Parathyroid adenoma (tissue), 2 donors: ENCODE results near the gene SGO2.

ENCODE experiments used
- H2AFZ ChIP-seq: fragments of 300-600 bp; sonication (generic); one replicate; pipeline ENCODE4 v1.7.0; 2017; ENCODE audit warnings: antibody characterized with exemption, mild to moderate bottlenecking
- H3K27ac ChIP-seq: fragments of 300-600 bp; sonication (generic); one replicate; pipeline ENCODE4 v1.7.0; 2017
- H3K27me3 ChIP-seq: fragments of 300-600 bp; sonication (generic); one replicate; pipeline ENCODE4 v1.7.0; 2017; ENCODE audit warnings: low read length; ENCODE audit not compliant: control insufficient read depth, insufficient read depth
- H3K36me3 ChIP-seq: fragments of 300-600 bp; sonication (generic); one replicate; pipeline ENCODE4 v1.7.0; 2017; ENCODE audit warnings: low read length; ENCODE audit not compliant: control insufficient read depth, insufficient read depth
- H3K4me1 ChIP-seq: fragments of 300-600 bp; sonication (generic); one replicate; pipeline ENCODE4 v1.7.0; 2017; ENCODE audit warnings: control low read depth
- H3K4me2 ChIP-seq: fragments of 300-600 bp; sonication (generic); one replicate; pipeline ENCODE4 v1.7.0; 2017; ENCODE audit warnings: low read length
- H3K4me3 ChIP-seq: fragments of 300-600 bp; sonication (generic); one replicate; pipeline ENCODE4 v1.7.0; 2017; ENCODE audit warnings: low read depth, low read length
- H3K79me2 ChIP-seq: fragments of 300-600 bp; sonication (generic); one replicate; pipeline ENCODE4 v1.7.0; 2017; ENCODE audit warnings: control low read depth
- H3K9ac ChIP-seq: fragments of 300-600 bp; sonication (generic); one replicate; pipeline ENCODE4 v1.7.0; 2017; ENCODE audit warnings: mild to moderate bottlenecking
- H3K9me3 ChIP-seq: fragments of 300-600 bp; sonication (generic); one replicate; pipeline ENCODE4 v1.7.0; 2017; ENCODE audit warnings: low read length; ENCODE audit not compliant: control insufficient read depth
- TF ChIP-seq, protein P1 (sequence below): fragments of 300-600 bp; sonication (generic); IDR thresholded peaks from one replicate; pipeline ENCODE4 v1.7.0; 2017; ENCODE audit warnings: antibody characterized with exemption, mild to moderate bottlenecking
- donor health status: primary hyperparathyroidism.

SGO2 gene

GRCh38 chr2:200515155-200515554 is 10.9 kb upstream of the SGO2 start:
- H3K4me1 ChIP-seq, result no peaks in the 10 kb centered on the region
- H3K36me3 ChIP-seq, result no peaks in the 10 kb centered on the region
- TF ChIP-seq, protein P1, sequence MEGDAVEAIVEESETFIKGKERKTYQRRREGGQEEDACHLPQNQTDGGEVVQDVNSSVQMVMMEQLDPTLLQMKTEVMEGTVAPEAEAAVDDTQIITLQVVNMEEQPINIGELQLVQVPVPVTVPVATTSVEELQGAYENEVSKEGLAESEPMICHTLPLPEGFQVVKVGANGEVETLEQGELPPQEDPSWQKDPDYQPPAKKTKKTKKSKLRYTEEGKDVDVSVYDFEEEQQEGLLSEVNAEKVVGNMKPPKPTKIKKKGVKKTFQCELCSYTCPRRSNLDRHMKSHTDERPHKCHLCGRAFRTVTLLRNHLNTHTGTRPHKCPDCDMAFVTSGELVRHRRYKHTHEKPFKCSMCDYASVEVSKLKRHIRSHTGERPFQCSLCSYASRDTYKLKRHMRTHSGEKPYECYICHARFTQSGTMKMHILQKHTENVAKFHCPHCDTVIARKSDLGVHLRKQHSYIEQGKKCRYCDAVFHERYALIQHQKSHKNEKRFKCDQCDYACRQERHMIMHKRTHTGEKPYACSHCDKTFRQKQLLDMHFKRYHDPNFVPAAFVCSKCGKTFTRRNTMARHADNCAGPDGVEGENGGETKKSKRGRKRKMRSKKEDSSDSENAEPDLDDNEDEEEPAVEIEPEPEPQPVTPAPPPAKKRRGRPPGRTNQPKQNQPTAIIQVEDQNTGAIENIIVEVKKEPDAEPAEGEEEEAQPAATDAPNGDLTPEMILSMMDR, result no peak
- no peak overlapping the region for H3K4me2 ChIP-seq
- no peak overlapping the region for H3K4me3 ChIP-seq
- no peaks in the 10 kb centered on the region for H3K27me3 ChIP-seq
- H3K9me3 ChIP-seq, result no peaks in the 10 kb centered on the region
- H2AFZ ChIP-seq, result no peak overlapping the region
- no peak overlapping the region for H3K9ac ChIP-seq
- no peaks in the 10 kb centered on the region for H3K79me2 ChIP-seq
- no peak overlapping the region for H3K27ac ChIP-seq

GRCh38 chr2:200523158-200523557 is 2.8 kb upstream of the SGO2 start:
- Histone ChIP-seq H3K4me1 (peaks cover 4% of the 10 kb centered on the region), H2AFZ (no peak overlapping the region), H3K79me2 (no peaks in the 10 kb centered on the region), H3K4me3 (no peak overlapping the region), H3K9me3 (no peaks in the 10 kb centered on the region), H3K4me2 (no peak overlapping the region), H3K27ac (no peak overlapping the region), H3K9ac (no peak overlapping the region), H3K27me3 (no peaks in the 10 kb centered on the region), H3K36me3 (no peaks in the 10 kb centered on the region)
- TF ChIP-seq, protein P1, result no peak

DNA sequence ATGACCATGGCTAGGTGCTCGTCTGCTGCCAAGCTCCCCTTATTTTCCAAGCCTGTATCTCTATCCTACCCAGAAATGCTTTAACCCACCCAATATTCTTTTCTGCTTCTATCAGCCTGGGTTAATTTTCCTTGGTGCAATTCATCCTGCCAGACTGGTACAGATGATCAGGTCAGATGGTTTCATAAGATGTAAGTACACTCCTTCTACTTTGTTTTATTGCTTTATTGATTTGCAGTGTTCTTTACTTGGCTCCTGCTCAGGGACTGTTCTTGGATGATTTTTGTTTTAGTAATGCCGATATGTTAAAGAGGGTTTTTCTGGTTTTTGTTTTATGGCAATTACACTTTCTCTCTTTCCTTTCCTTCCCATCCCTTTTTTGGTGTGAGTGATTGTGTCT is 2.4 kb upstream of the SGO2 start:
- Histone ChIP-seq H2AFZ (peak overlapping the region; percentile 5), H3K9ac (no peak overlapping the region), H3K36me3 (no peaks in the 10 kb centered on the region), H3K4me1 (peaks cover 4% of the 10 kb centered on the region), H3K27me3 (no peaks in the 10 kb centered on the region), H3K9me3 (no peaks in the 10 kb centered on the region), H3K27ac (no peak overlapping the region), H3K4me3 (no peak overlapping the region), H3K79me2 (no peaks in the 10 kb centered on the region), H3K4me2 (no peak overlapping the region)
- TF ChIP-seq, protein P1, result no peak

GRCh38 chr2:200525066-200525465 is 941 bp upstream of the SGO2 start:
- Histone ChIP-seq H3K9me3 (no peaks in the 10 kb centered on the region), H3K4me1 (peaks cover 4% of the 10 kb centered on the region), H3K27ac (no peak overlapping the region), H3K27me3 (no peaks in the 10 kb centered on the region), H2AFZ (peak overlapping the region; percentile 72), H3K4me3 (peak overlapping the region; percentile 91), H3K4me2 (peak overlapping the region; percentile 90), H3K9ac (no peak overlapping the region), H3K79me2 (no peaks in the 10 kb centered on the region), H3K36me3 (no peaks in the 10 kb centered on the region)
- TF ChIP-seq, protein P1, result no peak

GRCh38 chr2:200525551-200525881 is 491 bp upstream of the SGO2 start:
- Histone ChIP-seq H3K36me3 (no peaks in the 10 kb centered on the region), H2AFZ (peak overlapping the region; percentile 72), H3K9me3 (no peaks in the 10 kb centered on the region), H3K4me2 (peak overlapping the region; percentile 90), H3K27me3 (no peaks in the 10 kb centered on the region), H3K9ac (no peak overlapping the region), H3K79me2 (no peaks in the 10 kb centered on the region), H3K4me3 (peak overlapping the region; percentile 91), H3K27ac (no peak overlapping the region), H3K4me1 (peaks cover 4% of the 10 kb centered on the region)
- TF ChIP-seq, protein P1, result no peak
